DOHH2 (cell line): Measurements from ENCODE around the gene SARS1.

Experiments used
- H3F3A ChIP-seq: fragments of 200-600 bp; sonication (generic), shearing (Covaris generic); 2 replicates; pipeline ENCODE4 v1.6.0; 2016; ENCODE audit warnings: antibody characterized with exemption, mild to moderate bottlenecking; ENCODE audit not compliant: control insufficient read depth, insufficient read depth
- H3K27ac ChIP-seq: fragments of 200-600 bp; sonication (generic); 2 replicates; pipeline ENCODE4 v1.5.1; 2014; ENCODE audit warnings: low read depth, mild to moderate bottlenecking, low read length, moderate library complexity
- H3K27me3 ChIP-seq: fragments of 200-600 bp; sonication (generic); 2 replicates; pipeline ENCODE4 v1.6.1; 2014; ENCODE audit warnings: mild to moderate bottlenecking, low read length, mixed read lengths; ENCODE audit not compliant: control insufficient read depth
- H3K36me3 ChIP-seq: fragments of 200-600 bp; sonication (generic); 2 replicates; pipeline ENCODE4 v1.6.1; 2014; ENCODE audit warnings: mild to moderate bottlenecking, low read length, moderate library complexity, mixed read lengths; ENCODE audit not compliant: control insufficient read depth
- H3K4me1 ChIP-seq: fragments of 200-600 bp; sonication (generic); 2 replicates; pipeline ENCODE4 v1.6.1; 2014; ENCODE audit warnings: mild to moderate bottlenecking, low read length, mixed read lengths; ENCODE audit not compliant: control insufficient read depth
- H3K4me2 ChIP-seq: fragments of 200-600 bp; sonication (generic); 2 replicates; pipeline ENCODE4 v1.6.0; 2014; ENCODE audit warnings: mild to moderate bottlenecking, low read length, moderate library complexity
- H3K4me3 ChIP-seq: fragments of 200-600 bp; sonication (generic); 2 replicates; pipeline ENCODE4 v1.5.1; 2014; ENCODE audit warnings: mild to moderate bottlenecking, low read length, mixed read lengths
- H3K79me2 ChIP-seq: fragments of 200-600 bp; sonication (generic); 2 replicates; pipeline ENCODE4 v1.6.1; 2014; ENCODE audit warnings: mild to moderate bottlenecking, low read length, mixed read lengths; ENCODE audit not compliant: control insufficient read depth
- H3K9me2 ChIP-seq: fragments of 200-600 bp; sonication (generic); replicated peaks from 2 replicates; pipeline ENCODE4 v1.6.1; 2014; ENCODE audit warnings: mild to moderate bottlenecking, low read length, mixed read lengths; ENCODE audit not compliant: control insufficient read depth
- H3K9me3 ChIP-seq: fragments of 200-600 bp; sonication (generic); 2 replicates; pipeline ENCODE4 v1.6.1; 2014; ENCODE audit warnings: antibody characterized with exemption, low read length, mixed read lengths; ENCODE audit not compliant: control insufficient read depth, insufficient read depth
- H4K20me1 ChIP-seq: fragments of 200-600 bp; sonication (generic); 2 replicates; pipeline ENCODE4 v1.6.0; 2014; ENCODE audit warnings: low read depth, mild to moderate bottlenecking, antibody characterized with exemption, low read length, moderate library complexity; ENCODE audit not compliant: control insufficient read depth, insufficient read depth
- EZH2phosphoT487 ChIP-seq: fragments of 200-600 bp; sonication (generic); IDR thresholded peaks from 2 replicates; pipeline ENCODE4 v1.6.1; 2017; ENCODE audit warnings: borderline replicate concordance, mild to moderate bottlenecking, antibody characterized with exemption, low read length, moderate library complexity, mixed read lengths
- TF ChIP-seq, protein P1 (sequence below): fragments of 200-600 bp; sonication (generic); IDR thresholded peaks from one replicate; pipeline ENCODE4 v1.5.1; 2014; ENCODE audit warnings: antibody characterized with exemption, mild to moderate bottlenecking, low read depth, low read length; ENCODE audit not compliant: poor library complexity, severe bottlenecking

The SARS1 gene

DNA sequence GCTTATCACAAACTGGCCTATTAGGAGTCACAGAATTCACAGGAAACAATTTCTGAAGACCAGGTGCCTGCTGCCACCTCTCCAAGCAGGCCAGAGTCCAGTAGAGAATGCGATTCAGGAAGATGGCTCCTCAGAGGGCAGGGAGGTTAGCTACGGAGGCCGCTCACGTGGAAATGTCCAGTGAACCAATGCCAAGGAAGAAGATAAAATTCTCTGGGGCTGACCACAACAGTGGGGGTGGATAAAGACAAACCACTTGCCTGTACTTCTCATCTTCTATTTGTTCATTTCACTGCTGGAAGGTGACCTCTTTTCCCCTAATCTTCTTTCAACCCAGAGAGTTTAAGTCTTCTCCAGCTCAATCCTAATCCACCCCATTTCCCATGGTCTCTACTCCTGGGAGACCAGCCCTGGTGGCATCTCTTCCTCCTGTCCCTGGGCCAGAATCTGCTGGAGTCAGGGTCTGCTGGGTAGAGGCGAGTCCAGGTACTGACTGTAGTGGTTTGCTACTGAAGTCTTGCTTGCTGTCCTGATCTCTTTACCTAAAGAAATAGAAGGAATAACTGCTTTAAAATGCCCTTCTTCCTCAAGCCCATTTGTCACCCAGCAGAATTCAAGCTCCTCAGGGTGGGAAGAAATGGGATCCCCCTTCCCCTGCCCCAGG is 66.0 kb downstream of the SARS1 start:
- no peaks in the 10 kb centered on the region for H3F3A ChIP-seq
- H3K36me3 ChIP-seq, result peaks cover 19% of the 10 kb centered on the region
- no peak overlapping the region for H3K27ac ChIP-seq
- no peaks in the 10 kb centered on the region for H3K9me3 ChIP-seq
- no peaks in the 10 kb centered on the region for H3K9me2 ChIP-seq
- TF ChIP-seq, protein P1, sequence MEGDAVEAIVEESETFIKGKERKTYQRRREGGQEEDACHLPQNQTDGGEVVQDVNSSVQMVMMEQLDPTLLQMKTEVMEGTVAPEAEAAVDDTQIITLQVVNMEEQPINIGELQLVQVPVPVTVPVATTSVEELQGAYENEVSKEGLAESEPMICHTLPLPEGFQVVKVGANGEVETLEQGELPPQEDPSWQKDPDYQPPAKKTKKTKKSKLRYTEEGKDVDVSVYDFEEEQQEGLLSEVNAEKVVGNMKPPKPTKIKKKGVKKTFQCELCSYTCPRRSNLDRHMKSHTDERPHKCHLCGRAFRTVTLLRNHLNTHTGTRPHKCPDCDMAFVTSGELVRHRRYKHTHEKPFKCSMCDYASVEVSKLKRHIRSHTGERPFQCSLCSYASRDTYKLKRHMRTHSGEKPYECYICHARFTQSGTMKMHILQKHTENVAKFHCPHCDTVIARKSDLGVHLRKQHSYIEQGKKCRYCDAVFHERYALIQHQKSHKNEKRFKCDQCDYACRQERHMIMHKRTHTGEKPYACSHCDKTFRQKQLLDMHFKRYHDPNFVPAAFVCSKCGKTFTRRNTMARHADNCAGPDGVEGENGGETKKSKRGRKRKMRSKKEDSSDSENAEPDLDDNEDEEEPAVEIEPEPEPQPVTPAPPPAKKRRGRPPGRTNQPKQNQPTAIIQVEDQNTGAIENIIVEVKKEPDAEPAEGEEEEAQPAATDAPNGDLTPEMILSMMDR, result no peak
- no peak for TF ChIP-seq EZH2phosphoT487
- no peak overlapping the region for H3K4me2 ChIP-seq
- no peaks in the 10 kb centered on the region for H3K27me3 ChIP-seq
- H3K79me2 ChIP-seq, result peaks cover 10% of the 10 kb centered on the region
- peaks cover 27% of the 10 kb centered on the region for H3K4me1 ChIP-seq
- H3K4me3 ChIP-seq, result no peak overlapping the region
- no peaks in the 10 kb centered on the region for H4K20me1 ChIP-seq

DNA sequence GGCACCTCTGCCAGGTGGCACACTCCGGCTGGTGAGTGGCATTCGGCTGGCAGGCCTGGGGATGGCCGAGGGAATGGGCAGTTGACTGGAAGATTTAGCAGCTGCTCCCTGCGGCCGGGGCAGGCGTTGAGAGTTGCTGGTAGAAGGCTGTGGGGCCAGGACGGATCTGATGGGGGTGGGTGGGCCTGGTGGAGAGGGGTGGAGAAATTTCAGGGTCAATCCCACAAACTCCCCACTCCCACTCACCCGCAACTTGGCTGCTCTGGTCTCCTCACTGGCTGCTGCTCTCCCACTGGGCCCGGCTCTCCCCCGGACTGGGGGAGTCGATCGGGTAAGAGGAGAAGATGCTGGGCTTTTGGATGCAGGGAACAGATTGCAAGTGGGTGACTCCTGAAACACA is 67.1 kb downstream of the SARS1 start:
- Histone ChIP-seq H4K20me1 (no peaks in the 10 kb centered on the region), H3K4me1 (peaks cover 24% of the 10 kb centered on the region), H3K27me3 (no peaks in the 10 kb centered on the region), H3K4me2 (no peak overlapping the region), H3K9me2 (no peaks in the 10 kb centered on the region), H3K36me3 (peaks cover 19% of the 10 kb centered on the region), H3F3A (no peaks in the 10 kb centered on the region), H3K79me2 (peaks cover 10% of the 10 kb centered on the region), H3K4me3 (no peak overlapping the region), H3K9me3 (no peaks in the 10 kb centered on the region), H3K27ac (no peak overlapping the region)
- no peak for TF ChIP-seq EZH2phosphoT487
- TF ChIP-seq, protein P1, result no peak

DNA sequence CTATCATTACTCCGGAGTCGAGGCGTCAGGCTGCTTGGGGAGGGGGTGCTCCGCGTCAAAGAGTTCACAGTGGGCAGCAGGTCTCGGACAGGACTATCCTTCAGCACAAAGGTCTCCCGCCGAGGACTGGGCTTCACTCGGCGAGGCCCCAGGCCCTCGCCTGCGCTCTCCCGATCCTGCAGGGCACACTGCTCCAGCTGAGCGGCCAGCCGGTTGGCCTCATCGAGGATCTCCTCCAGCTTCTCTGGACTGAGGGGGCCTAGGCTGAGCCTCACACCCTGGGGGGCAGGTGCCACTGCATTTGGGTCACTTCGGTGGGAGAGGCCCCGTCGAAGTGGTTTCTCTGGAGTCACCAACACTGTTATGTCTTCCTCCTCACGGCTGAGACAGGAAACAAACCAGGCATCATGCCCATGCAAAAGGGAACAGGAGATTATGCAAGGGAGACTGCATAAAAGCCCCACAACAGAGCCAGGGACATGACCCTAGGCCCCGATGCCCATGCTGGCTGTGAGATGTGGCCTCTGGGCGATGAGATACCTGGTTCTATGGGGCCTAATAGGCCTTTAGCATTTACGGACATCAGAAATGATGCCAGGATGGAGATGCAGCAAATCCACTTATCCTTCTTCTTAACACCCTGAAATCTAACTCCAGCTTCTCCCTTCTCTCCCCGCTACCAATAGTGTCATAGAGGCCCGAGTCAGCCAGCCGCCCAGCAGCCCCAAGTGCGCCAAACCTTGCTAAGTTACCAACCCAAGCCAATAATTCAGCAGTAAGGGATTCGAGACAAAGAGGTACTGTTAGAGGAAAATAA is 68.2 kb downstream of the SARS1 start:
- Histone ChIP-seq H3K4me3 (peak overlapping the region; percentile 93), H3K9me2 (no peaks in the 10 kb centered on the region), H3K27me3 (no peaks in the 10 kb centered on the region), H4K20me1 (no peaks in the 10 kb centered on the region), H3K27ac (no peak overlapping the region), H3K9me3 (no peaks in the 10 kb centered on the region), H3K79me2 (peaks cover 10% of the 10 kb centered on the region), H3K36me3 (peaks cover 19% of the 10 kb centered on the region), H3K4me2 (peak overlapping the region; percentile 77), H3F3A (no peaks in the 10 kb centered on the region), H3K4me1 (peaks cover 24% of the 10 kb centered on the region)
- TF ChIP-seq EZH2phosphoT487, result no peak
- TF ChIP-seq, protein P1, result no peak
